Neural progenitor cell (in vitro differentiated cells): ENCODE data around the gene CCT4. TPM values are rescaled to one million over a fixed set of nuclear protein-coding genes. Genes with fewer than 3 reads are reported as not detected.

Source experiments
- DNase-seq: peaks from one replicate; pipeline ENCODE4 v3.0.0-alpha.2; 2016; ENCODE audit warnings: low spot score
- H2AFZ ChIP-seq: fragments of 200-600 bp; sonication (generic); replicated peaks from 2 replicates; pipeline ENCODE4 v1.6.1; 2016; ENCODE audit warnings: antibody characterized with exemption
- H3F3A ChIP-seq: fragments of 200-600 bp; sonication (generic); 2 replicates; pipeline ENCODE4 v1.6.1; 2016; ENCODE audit warnings: antibody characterized with exemption, low read depth
- H3K27ac ChIP-seq: fragments of 200-600 bp; sonication (generic); 2 replicates; pipeline ENCODE4 v1.5.1; 2016; ENCODE audit warnings: mild to moderate bottlenecking
- H3K27me3 ChIP-seq: fragments of 200-600 bp; sonication (generic); 2 replicates; pipeline ENCODE4 v1.6.1; 2016; ENCODE audit warnings: mild to moderate bottlenecking, moderate library complexity
- H3K36me3 ChIP-seq: fragments of 200-600 bp; sonication (generic); 2 replicates; pipeline ENCODE4 v1.5.1; 2016
- H3K4me1 ChIP-seq: fragments of 200-600 bp; sonication (generic); 2 replicates; pipeline ENCODE4 v1.6.1; 2016; ENCODE audit warnings: mixed run types
- H3K4me2 ChIP-seq: fragments of 200-600 bp; sonication (generic); 2 replicates; pipeline ENCODE4 v1.6.1; 2016
- H3K4me3 ChIP-seq: fragments of 200-600 bp; sonication (generic); 2 replicates; pipeline ENCODE4 v1.5.1; 2016
- H3K79me2 ChIP-seq: fragments of 200-600 bp; sonication (generic); 2 replicates; pipeline ENCODE4 v1.6.1; 2016; ENCODE audit warnings: low read depth
- H3K9ac ChIP-seq: fragments of 200-600 bp; sonication (generic); 2 replicates; pipeline ENCODE4 v1.6.1; 2016
- H3K9me3 ChIP-seq: fragments of 200-600 bp; sonication (generic); 2 replicates; pipeline ENCODE4 v1.5.1; 2016; ENCODE audit warnings: low read depth
- H4K20me1 ChIP-seq: fragments of 200-600 bp; sonication (generic); 2 replicates; pipeline ENCODE4 v1.6.1; 2016; ENCODE audit warnings: low read depth
- H3K27ac Mint-ChIP-seq: 3 replicates; pipeline ENCODE4 v1.8.0; 2021; ENCODE audit warnings: mixed read lengths
- H3K27me3 Mint-ChIP-seq: 2 replicates; pipeline ENCODE4 v1.8.0; 2022; ENCODE audit warnings: low read depth, mild to moderate bottlenecking, inconsistent platforms, moderate library complexity, mixed read lengths; ENCODE audit not compliant: insufficient read depth
- H3K36me3 Mint-ChIP-seq: 3 replicates; pipeline ENCODE4 v1.8.0; 2021; ENCODE audit warnings: mixed read lengths
- H3K4me1 Mint-ChIP-seq: 3 replicates; pipeline ENCODE4 v1.8.0; 2021; ENCODE audit warnings: mixed read lengths
- H3K4me3 Mint-ChIP-seq: 3 replicates; pipeline ENCODE4 v1.8.0; 2021; ENCODE audit warnings: mild to moderate bottlenecking, moderate library complexity, mixed read lengths
- H3K9me3 Mint-ChIP-seq: 3 replicates; pipeline ENCODE4 v1.8.0; 2020; ENCODE audit warnings: mixed read lengths
- CTCF ChIP-seq: fragments of 200-600 bp; sonication (generic); IDR thresholded peaks from 2 replicates; pipeline ENCODE4 v1.5.1; 2017; ENCODE audit warnings: antibody characterized with exemption, mild to moderate bottlenecking
- EZH2 ChIP-seq: fragments of 200-600 bp; sonication (generic); IDR thresholded peaks from 2 replicates; pipeline ENCODE4 v1.6.1; 2017; ENCODE audit warnings: antibody characterized with exemption, mild to moderate bottlenecking, moderate library complexity
- EZH2phosphoT487 ChIP-seq: fragments of 200-600 bp; sonication (generic); IDR thresholded peaks from 2 replicates; pipeline ENCODE4 v1.6.1; 2017; ENCODE audit warnings: antibody characterized with exemption
- total RNA-seq: library from RNA; depleted of rRNA; stranded (reverse); fragments of >200 nt; gene quantifications from 2 replicates; pipeline ENCODE4 v1.2.3, GENCODE V29; 2015; ENCODE audit warnings: low replicate concordance

Gene CCT4
- total RNA-seq, 1 donor from 2014 or later: 381 TPM

- Mint-ChIP-seq H3K9me3 (no peaks in the 10 kb centered on the region), H3K36me3 (peaks cover 12% of the 10 kb centered on the region), H3K4me1 (peaks cover 2% of the 10 kb centered on the region), H3K27me3 (no peaks in the 10 kb centered on the region), H3K4me3 (no peak overlapping the region), H3K27ac (no peak overlapping the region)
- Histone ChIP-seq H3K27ac (no peak overlapping the region), H4K20me1 (no peaks in the 10 kb centered on the region), H3K27me3 (no peaks in the 10 kb centered on the region), H3K36me3 (peaks cover 9% of the 10 kb centered on the region), H3K9me3 (no peaks in the 10 kb centered on the region), H3K4me1 (no peaks in the 10 kb centered on the region), H3K4me3 (no peak overlapping the region), H3K4me2 (no peak overlapping the region), H2AFZ (no peak overlapping the region), H3K9ac (no peak overlapping the region), H3F3A (no peaks in the 10 kb centered on the region), H3K79me2 (no peaks in the 10 kb centered on the region)
- DNase-seq: no peak
- no peak for TF ChIP-seq CTCF
- TF ChIP-seq EZH2phosphoT487: no peak
- TF ChIP-seq EZH2: no peak
Observed at GRCh38 chr2:61834893-61835292, 53.6 kb downstream of the CCT4 start.

GRCh38 chr2:61833971-61834370 is 54.5 kb downstream of the CCT4 start:
- DNase-seq: no peak
- H3K27ac Mint-ChIP-seq: no peak overlapping the region
- no peaks in the 10 kb centered on the region for H4K20me1 ChIP-seq
- H3K4me1 Mint-ChIP-seq: peaks cover 2% of the 10 kb centered on the region
- peaks cover 9% of the 10 kb centered on the region for H3K36me3 ChIP-seq
- no peak overlapping the region for H3K4me3 Mint-ChIP-seq
- no peak overlapping the region for H3K9ac ChIP-seq
- no peaks in the 10 kb centered on the region for H3K79me2 ChIP-seq
- no peaks in the 10 kb centered on the region for H3K27me3 Mint-ChIP-seq
- H3K4me2 ChIP-seq: no peak overlapping the region
- no peak overlapping the region for H3K4me3 ChIP-seq
- H2AFZ ChIP-seq: no peak overlapping the region
- H3F3A ChIP-seq: no peaks in the 10 kb centered on the region
- H3K9me3 ChIP-seq: no peaks in the 10 kb centered on the region
- H3K4me1 ChIP-seq: no peaks in the 10 kb centered on the region
- peaks cover 12% of the 10 kb centered on the region for H3K36me3 Mint-ChIP-seq
- no peaks in the 10 kb centered on the region for H3K27me3 ChIP-seq
- H3K27ac ChIP-seq: no peak overlapping the region
- TF ChIP-seq EZH2 (no peak), EZH2phosphoT487 (no peak), CTCF (no peak)
- no peaks in the 10 kb centered on the region for H3K9me3 Mint-ChIP-seq

GRCh38 chr2:61832183-61832841 is 56.1 kb downstream of the CCT4 start:
- no peak for TF ChIP-seq EZH2phosphoT487
- TF ChIP-seq EZH2: no peak
- no peak for TF ChIP-seq CTCF
- peaks cover 2% of the 10 kb centered on the region for H3K4me1 Mint-ChIP-seq
- H2AFZ ChIP-seq: no peak overlapping the region
- peaks cover 17% of the 10 kb centered on the region for H3K36me3 Mint-ChIP-seq
- no peak overlapping the region for H3K27ac ChIP-seq
- DNase-seq: no peak
- no peaks in the 10 kb centered on the region for H3K9me3 Mint-ChIP-seq
- H3K4me3 ChIP-seq: no peak overlapping the region
- H3K27me3 ChIP-seq: no peaks in the 10 kb centered on the region
- H4K20me1 ChIP-seq: no peaks in the 10 kb centered on the region
- H3K4me3 Mint-ChIP-seq: no peak overlapping the region
- no peak overlapping the region for H3K27ac Mint-ChIP-seq
- H3K27me3 Mint-ChIP-seq: no peaks in the 10 kb centered on the region
- H3K4me1 ChIP-seq: no peaks in the 10 kb centered on the region
- no peaks in the 10 kb centered on the region for H3F3A ChIP-seq
- no peak overlapping the region for H3K9ac ChIP-seq
- no peaks in the 10 kb centered on the region for H3K9me3 ChIP-seq
- no peak overlapping the region for H3K4me2 ChIP-seq
- H3K79me2 ChIP-seq: no peaks in the 10 kb centered on the region
- H3K36me3 ChIP-seq: peaks cover 9% of the 10 kb centered on the region
